NB4 (cell line): Measurements from ENCODE around the gene JDP2.

Experiments used
- MYC ChIP-seq: IDR thresholded peaks from 2 replicates; pipeline ENCODE4 v1.6.1; 2011; ENCODE audit warnings: low read depth, low read length
- POLR2A ChIP-seq: IDR thresholded peaks from 2 replicates; pipeline ENCODE4 v1.6.1; 2011; ENCODE audit warnings: mild to moderate bottlenecking; ENCODE audit not compliant: insufficient read length; ENCODE audit errors: extremely low read depth
- TF ChIP-seq, protein P1 (sequence below): IDR thresholded peaks from one replicate; pipeline ENCODE4 v1.5.1; 2012; ENCODE audit warnings: low read depth, low read length
- TF ChIP-seq, protein P2 (sequence below): IDR thresholded peaks from 2 replicates; pipeline ENCODE4 v1.6.1; 2011; ENCODE audit warnings: low read depth, low read length

DNA sequence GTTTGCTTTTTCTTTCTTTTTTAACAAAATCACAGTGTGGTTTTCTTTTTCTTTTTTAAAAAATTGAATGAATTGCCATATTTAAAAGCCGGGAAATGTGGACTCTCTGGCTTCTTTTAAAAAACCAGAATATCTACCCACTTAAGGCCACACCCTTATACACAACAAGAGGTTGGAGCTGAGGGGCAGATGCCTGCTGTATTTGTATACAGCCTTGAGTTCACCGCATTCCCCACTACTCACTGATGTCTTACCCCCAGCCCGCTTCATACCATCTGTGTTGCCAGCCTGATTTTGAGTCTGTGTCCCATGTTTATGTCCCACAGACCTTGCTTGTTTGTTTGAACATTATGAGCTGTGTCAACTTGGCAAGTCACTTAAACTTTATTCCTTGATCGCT lies 14.3 kb downstream of the JDP2 start:
- TF ChIP-seq, protein P1, sequence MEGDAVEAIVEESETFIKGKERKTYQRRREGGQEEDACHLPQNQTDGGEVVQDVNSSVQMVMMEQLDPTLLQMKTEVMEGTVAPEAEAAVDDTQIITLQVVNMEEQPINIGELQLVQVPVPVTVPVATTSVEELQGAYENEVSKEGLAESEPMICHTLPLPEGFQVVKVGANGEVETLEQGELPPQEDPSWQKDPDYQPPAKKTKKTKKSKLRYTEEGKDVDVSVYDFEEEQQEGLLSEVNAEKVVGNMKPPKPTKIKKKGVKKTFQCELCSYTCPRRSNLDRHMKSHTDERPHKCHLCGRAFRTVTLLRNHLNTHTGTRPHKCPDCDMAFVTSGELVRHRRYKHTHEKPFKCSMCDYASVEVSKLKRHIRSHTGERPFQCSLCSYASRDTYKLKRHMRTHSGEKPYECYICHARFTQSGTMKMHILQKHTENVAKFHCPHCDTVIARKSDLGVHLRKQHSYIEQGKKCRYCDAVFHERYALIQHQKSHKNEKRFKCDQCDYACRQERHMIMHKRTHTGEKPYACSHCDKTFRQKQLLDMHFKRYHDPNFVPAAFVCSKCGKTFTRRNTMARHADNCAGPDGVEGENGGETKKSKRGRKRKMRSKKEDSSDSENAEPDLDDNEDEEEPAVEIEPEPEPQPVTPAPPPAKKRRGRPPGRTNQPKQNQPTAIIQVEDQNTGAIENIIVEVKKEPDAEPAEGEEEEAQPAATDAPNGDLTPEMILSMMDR: no peak
- no peak for TF ChIP-seq POLR2A
- TF ChIP-seq, protein P2, sequence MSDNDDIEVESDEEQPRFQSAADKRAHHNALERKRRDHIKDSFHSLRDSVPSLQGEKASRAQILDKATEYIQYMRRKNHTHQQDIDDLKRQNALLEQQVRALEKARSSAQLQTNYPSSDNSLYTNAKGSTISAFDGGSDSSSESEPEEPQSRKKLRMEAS: no peak
- no peak for TF ChIP-seq MYC
